Mesendoderm (in vitro differentiated cells): Measurements from ENCODE around the gene ABCB6.
A peak's percentile ranks its signal among the peaks of the same experiment; 100 is the strongest.

Source experiments
- DNase-seq: peaks from one replicate; pipeline ENCODE4 v3.0.0; 2013
- H2AK5ac ChIP-seq: 2 replicates; pipeline ENCODE4 v1.6.1; 2013; ENCODE audit warnings: low read length, inconsistent platforms
- H2BK120ac ChIP-seq: 2 replicates; pipeline ENCODE4 v1.6.1; 2013; ENCODE audit warnings: low read depth, mild to moderate bottlenecking, low read length, moderate library complexity, mixed read lengths
- H2BK15ac ChIP-seq: replicated peaks from 2 replicates; pipeline ENCODE4 v1.6.1; 2013; ENCODE audit warnings: low read depth, mild to moderate bottlenecking, moderate library complexity
- H2BK5ac ChIP-seq: 2 replicates; pipeline ENCODE4 v1.6.1; 2013; ENCODE audit warnings: low read length, inconsistent platforms
- H3K18ac ChIP-seq: 2 replicates; pipeline ENCODE4 v1.6.1; 2013; ENCODE audit warnings: mild to moderate bottlenecking, low read length, mixed read lengths
- H3K23ac ChIP-seq: one replicate; pipeline ENCODE4 v1.6.1; 2013; ENCODE audit warnings: low read length
- H3K27ac ChIP-seq: 2 replicates; pipeline ENCODE4 v1.5.1; 2013; ENCODE audit warnings: low read depth, mild to moderate bottlenecking, inconsistent platforms, low read length, moderate library complexity
- H3K27me3 ChIP-seq: 2 replicates; pipeline ENCODE4 v1.6.1; 2013; ENCODE audit warnings: low read length, control low read depth, mild to moderate bottlenecking, inconsistent platforms; ENCODE audit not compliant: insufficient read depth, poor library complexity
- H3K36me3 ChIP-seq: 2 replicates; pipeline ENCODE4 v1.6.1; 2013; ENCODE audit warnings: low read length, inconsistent platforms; ENCODE audit not compliant: control insufficient read depth, insufficient read depth
- H3K4ac ChIP-seq: one replicate; pipeline ENCODE4 v1.6.1; 2013; ENCODE audit warnings: low read depth, mild to moderate bottlenecking, low read length, moderate library complexity
- H3K4me1 ChIP-seq: 2 replicates; pipeline ENCODE4 v1.6.1; 2013; ENCODE audit warnings: low read depth, low read length, inconsistent platforms; ENCODE audit not compliant: control insufficient read depth
- H3K4me2 ChIP-seq: 2 replicates; pipeline ENCODE4 v1.6.1; 2013; ENCODE audit warnings: low read length
- H3K4me3 ChIP-seq: 2 replicates; pipeline ENCODE4 v1.5.1; 2013; ENCODE audit warnings: mild to moderate bottlenecking, low read length
- H3K56ac ChIP-seq: one replicate; pipeline ENCODE4 v1.6.1; 2013; ENCODE audit warnings: low read length
- H3K79me1 ChIP-seq: 2 replicates; pipeline ENCODE4 v1.6.1; 2013; ENCODE audit warnings: low read length, inconsistent platforms
- H3K79me2 ChIP-seq: 2 replicates; pipeline ENCODE4 v1.6.1; 2013; ENCODE audit warnings: mild to moderate bottlenecking, low read length; ENCODE audit not compliant: control insufficient read depth, insufficient read depth
- H3K9ac ChIP-seq: 2 replicates; pipeline ENCODE4 v1.6.1; 2013; ENCODE audit warnings: low read length, inconsistent platforms
- H4K5ac ChIP-seq: one replicate; pipeline ENCODE4 v1.6.1; 2013; ENCODE audit warnings: low read length
- H4K8ac ChIP-seq: one replicate; pipeline ENCODE4 v1.6.1; 2013; ENCODE audit warnings: low read depth, mild to moderate bottlenecking, control low read depth, low read length, moderate library complexity
- WGBS: extraction: QIAGEN DNeasy Blood & Tissue Kit; methylation state at CpG from one replicate; pipeline ENCODE4 v1.1.7; 2013; ENCODE audit warnings: low lambda C conversion rate, missing lambda C conversion rate; ENCODE audit not compliant: insufficient coverage; ENCODE audit errors: extremely low coverage; 5-methylcytosine and 5-hydroxymethylcytosine counted together

ABCB6 gene

DNA sequence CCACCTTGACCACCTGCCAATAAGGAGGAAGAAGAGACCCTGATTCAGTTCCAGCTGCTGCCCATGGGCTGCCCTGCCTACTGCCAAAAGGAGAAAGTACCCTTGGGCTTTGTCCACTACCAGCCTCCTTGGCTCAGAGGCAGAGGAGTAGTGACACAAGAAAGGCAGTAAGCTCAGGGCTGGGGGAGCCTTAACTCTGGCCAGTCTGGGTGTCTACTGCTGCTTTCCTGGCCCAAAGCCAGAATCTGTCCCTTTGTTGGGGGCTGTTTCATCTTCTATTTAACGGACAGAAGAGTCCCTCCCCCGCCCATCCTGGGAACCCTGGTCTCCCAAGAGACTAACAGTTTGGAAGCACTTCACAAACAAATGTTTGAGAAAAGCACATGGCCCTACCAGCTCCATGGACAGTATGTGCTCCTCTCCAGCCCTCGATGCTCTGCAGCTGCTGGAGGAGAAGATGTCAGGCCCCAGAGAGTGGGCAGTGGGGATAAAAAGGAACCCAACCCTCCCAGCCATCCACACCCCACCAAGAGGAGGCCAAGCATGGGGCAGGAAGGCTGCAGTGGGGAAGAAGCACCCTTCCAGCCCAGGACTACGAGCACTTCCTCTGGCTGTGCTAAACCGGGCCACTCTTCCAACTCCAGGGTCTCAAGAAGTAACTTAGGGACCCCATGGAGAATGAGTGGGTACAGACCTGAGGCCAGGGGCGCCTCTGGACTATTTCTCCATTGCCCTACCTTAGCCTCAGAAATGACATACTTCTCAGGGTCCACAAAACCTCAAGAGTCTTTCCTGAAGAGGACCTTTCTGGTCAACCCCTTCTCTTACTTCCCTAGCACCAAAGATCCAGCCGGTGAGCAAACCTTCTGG, 9.5 kb upstream of the ABCB6 start:
- no peak overlapping the region for H4K8ac ChIP-seq
- peaks cover 4% of the 10 kb centered on the region for H3K4me1 ChIP-seq
- DNase-seq = no peak
- H2BK5ac ChIP-seq = no peak overlapping the region
- WGBS = no CpG with 5 or more reads among the region's 7 CpGs
- no peak overlapping the region for H2BK120ac ChIP-seq
- peak overlapping the region; percentile 99 for H3K4me2 ChIP-seq
- H3K18ac ChIP-seq = peak overlapping the region; percentile 91
- H3K79me1 ChIP-seq = peaks cover 12% of the 10 kb centered on the region
- H3K56ac ChIP-seq = peak overlapping the region; percentile 87
- H3K23ac ChIP-seq = no peak overlapping the region
- H3K27ac ChIP-seq = no peak overlapping the region
- H2BK15ac ChIP-seq = no peak overlapping the region
- H3K36me3 ChIP-seq = peaks cover 6% of the 10 kb centered on the region
- H4K5ac ChIP-seq = no peak overlapping the region
- peak overlapping the region; percentile 84 for H3K9ac ChIP-seq
- H3K27me3 ChIP-seq = no peaks in the 10 kb centered on the region
- peak overlapping the region; percentile 64 for H3K4ac ChIP-seq
- no peak overlapping the region for H2AK5ac ChIP-seq
- H3K4me3 ChIP-seq = peak overlapping the region; percentile 88
- H3K79me2 ChIP-seq = peaks cover 6% of the 10 kb centered on the region

- Histone ChIP-seq H3K36me3 (peaks cover 1% of the 10 kb centered on the region), H3K27ac (no peak overlapping the region), H3K56ac (no peak overlapping the region)
Observed at GRCh38 chr2:219225350-219225749, 6.6 kb upstream of the ABCB6 start.

GRCh38 chr2:219223831-219224610, 5.3 kb upstream of the ABCB6 start:
- no peak overlapping the region for H3K4me2 ChIP-seq
- H3K27me3 ChIP-seq = no peaks in the 10 kb centered on the region
- no peak overlapping the region for H2BK120ac ChIP-seq
- peaks cover 1% of the 10 kb centered on the region for H3K36me3 ChIP-seq
- no peak overlapping the region for H2BK5ac ChIP-seq
- no CpG with 5 or more reads among the region's 31 CpGs for WGBS
- no peak overlapping the region for H3K9ac ChIP-seq
- H3K4me3 ChIP-seq = no peak overlapping the region
- H3K79me2 ChIP-seq = peaks cover 6% of the 10 kb centered on the region
- H3K23ac ChIP-seq = no peak overlapping the region
- peaks cover 10% of the 10 kb centered on the region for H3K79me1 ChIP-seq
- H3K27ac ChIP-seq = no peak overlapping the region
- peaks cover 4% of the 10 kb centered on the region for H3K4me1 ChIP-seq
- H3K18ac ChIP-seq = no peak overlapping the region
- no peak overlapping the region for H4K8ac ChIP-seq
- no peak for DNase-seq
- H4K5ac ChIP-seq = no peak overlapping the region
- H2AK5ac ChIP-seq = no peak overlapping the region
- H2BK15ac ChIP-seq = no peak overlapping the region
- no peak overlapping the region for H3K4ac ChIP-seq
- H3K56ac ChIP-seq = no peak overlapping the region

More at GRCh38 chr2:219225350-219225749, 6.6 kb upstream of the ABCB6 start:
- H3K23ac ChIP-seq = no peak overlapping the region
- H3K4me2 ChIP-seq = no peak overlapping the region
- no peaks in the 10 kb centered on the region for H3K27me3 ChIP-seq
- H4K8ac ChIP-seq = no peak overlapping the region
- no peak overlapping the region for H4K5ac ChIP-seq
- H3K9ac ChIP-seq = no peak overlapping the region
- no peak overlapping the region for H3K4me3 ChIP-seq
- H3K4ac ChIP-seq = no peak overlapping the region
- H2AK5ac ChIP-seq = no peak overlapping the region
- WGBS = no CpG with 5 or more reads among the region's 3 CpGs
- DNase-seq = no peak
- peaks cover 4% of the 10 kb centered on the region for H3K4me1 ChIP-seq
- H3K79me2 ChIP-seq = peaks cover 6% of the 10 kb centered on the region
- H3K18ac ChIP-seq = no peak overlapping the region
- no peak overlapping the region for H2BK5ac ChIP-seq
- H2BK120ac ChIP-seq = no peak overlapping the region
- no peak overlapping the region for H2BK15ac ChIP-seq
- H3K79me1 ChIP-seq = peaks cover 10% of the 10 kb centered on the region

DNA sequence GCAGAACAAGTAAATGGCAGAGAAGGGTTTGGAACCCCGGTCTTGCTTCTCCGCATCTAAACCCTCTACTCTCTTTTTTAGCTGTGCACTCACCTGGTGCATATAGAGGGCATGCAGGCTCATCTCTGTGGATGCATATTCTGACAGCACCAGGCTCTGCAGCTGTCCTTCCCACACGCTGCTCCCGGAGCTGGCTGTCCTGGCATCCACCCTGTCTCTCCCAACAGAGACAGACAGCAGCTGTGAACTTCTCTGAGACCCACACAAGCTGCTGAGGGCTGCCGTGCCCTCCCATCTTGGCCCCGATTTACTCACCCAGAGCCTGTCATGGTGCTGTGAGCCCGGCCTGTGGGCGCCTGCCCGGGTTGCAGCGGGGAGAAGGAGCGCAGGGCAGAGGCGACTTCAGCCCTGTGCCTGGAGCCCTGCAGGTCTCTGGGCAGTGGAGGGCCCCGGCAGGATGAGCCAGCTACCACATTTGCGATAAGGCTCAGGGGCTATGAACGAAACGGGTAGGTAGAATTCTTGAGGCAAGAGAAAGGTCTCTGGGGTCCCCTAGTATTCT, 3.3 kb upstream of the ABCB6 start:
- no peak overlapping the region for H3K4ac ChIP-seq
- H3K23ac ChIP-seq = no peak overlapping the region
- no peak overlapping the region for H4K5ac ChIP-seq
- H2BK15ac ChIP-seq = no peak overlapping the region
- H3K56ac ChIP-seq = no peak overlapping the region
- no peaks in the 10 kb centered on the region for H3K27me3 ChIP-seq
- no peaks in the 10 kb centered on the region for H3K4me1 ChIP-seq
- no peak overlapping the region for H3K18ac ChIP-seq
- no peak overlapping the region for H2BK120ac ChIP-seq
- no peaks in the 10 kb centered on the region for H3K79me2 ChIP-seq
- no peak overlapping the region for H2BK5ac ChIP-seq
- DNase-seq = no peak
- no peaks in the 10 kb centered on the region for H3K79me1 ChIP-seq
- H2AK5ac ChIP-seq = no peak overlapping the region
- no peak overlapping the region for H3K27ac ChIP-seq
- no peak overlapping the region for H3K4me3 ChIP-seq
- H3K36me3 ChIP-seq = peaks cover 1% of the 10 kb centered on the region
- H3K9ac ChIP-seq = no peak overlapping the region
- H4K8ac ChIP-seq = no peak overlapping the region
- no CpG with 5 or more reads among the region's 16 CpGs for WGBS
- no peak overlapping the region for H3K4me2 ChIP-seq

GRCh38 chr2:219220652-219221402, 2.1 kb upstream of the ABCB6 start:
- Histone ChIP-seq H3K27me3 (no peaks in the 10 kb centered on the region), H3K27ac (no peak overlapping the region), H3K4me1 (peaks cover 2% of the 10 kb centered on the region), H3K36me3 (peaks cover 1% of the 10 kb centered on the region), H3K79me1 (peaks cover 6% of the 10 kb centered on the region), H3K9ac (no peak overlapping the region), H3K4ac (no peak overlapping the region), H3K4me2 (no peak overlapping the region), H3K56ac (no peak overlapping the region), H3K23ac (no peak overlapping the region), H2BK120ac (no peak overlapping the region), H4K8ac (no peak overlapping the region), H2BK5ac (no peak overlapping the region), H3K4me3 (no peak overlapping the region), H3K79me2 (no peaks in the 10 kb centered on the region), H4K5ac (no peak overlapping the region), H3K18ac (no peak overlapping the region), H2BK15ac (no peak overlapping the region), H2AK5ac (no peak overlapping the region)
- DNase-seq = no peak
- no CpG with 5 or more reads among the region's 19 CpGs for WGBS
